GM13977 (cell line): ENCODE data around the gene CAVIN4.

Experiments
- DNase-seq: peaks from one replicate; pipeline ENCODE4 v3.0.0; 2012; ENCODE audit warnings: low spot score
- CTCF ChIP-seq: IDR thresholded peaks from 2 replicates; pipeline ENCODE4 v1.5.1; 2012; ENCODE audit warnings: mild to moderate bottlenecking, control low read depth; ENCODE audit not compliant: insufficient read depth; ENCODE audit errors: extremely low read depth, missing control alignments
- in situ Hi-C: fragments of 300-500 bp; cut with MboI; formaldehyde crosslinking; loops from one replicate; pipeline ENCODE4 v1.12.0; 2022; ENCODE audit warnings: low sequenced_read_pairs, low pct_unique_long_range_greater_than_20kb, mixed read lengths, inconsistent platforms; ENCODE audit not compliant: unreplicated experiment

CAVIN4 gene

GRCh38 chr9:100586093-100586492, 8.2 kb downstream of the CAVIN4 start:
- TF ChIP-seq CTCF: no peak
- in situ Hi-C loops: loop anchor here (25.0 kb wide), 2 partner anchors 249 to 1424 kb away; no protein-coding TSS in a partner anchor
- DNase-seq: no peak

GRCh38 chr9:100587375-100587774, 9.5 kb downstream of the CAVIN4 start:
- in situ Hi-C loops: loop anchor here (25.0 kb wide), 2 partner anchors 250 to 1425 kb away; no protein-coding TSS in a partner anchor
- DNase-seq: no peak
- TF ChIP-seq CTCF: no peak

GRCh38 chr9:100589582-100589981, 11.7 kb downstream of the CAVIN4 start:
- DNase-seq: no peak
- in situ Hi-C loops: loop anchor here (25.0 kb wide), 2 partner anchors 252 to 1427 kb away; no protein-coding TSS in a partner anchor
- no peak for TF ChIP-seq CTCF

- DNase-seq: no peak
- in situ Hi-C loops: loop anchor here (25.0 kb wide), 2 partner anchors 253 to 1428 kb away; no protein-coding TSS in a partner anchor
- TF ChIP-seq CTCF: no peak
Observed at GRCh38 chr9:100590481-100590880, 12.6 kb downstream of the CAVIN4 start.

- no peak for DNase-seq
- in situ Hi-C loops: loop anchor here (25.0 kb wide), 2 partner anchors 254 to 1429 kb away; no protein-coding TSS in a partner anchor
Observed at GRCh38 chr9:100591139-100591538, 13.3 kb downstream of the CAVIN4 start.

DNA sequence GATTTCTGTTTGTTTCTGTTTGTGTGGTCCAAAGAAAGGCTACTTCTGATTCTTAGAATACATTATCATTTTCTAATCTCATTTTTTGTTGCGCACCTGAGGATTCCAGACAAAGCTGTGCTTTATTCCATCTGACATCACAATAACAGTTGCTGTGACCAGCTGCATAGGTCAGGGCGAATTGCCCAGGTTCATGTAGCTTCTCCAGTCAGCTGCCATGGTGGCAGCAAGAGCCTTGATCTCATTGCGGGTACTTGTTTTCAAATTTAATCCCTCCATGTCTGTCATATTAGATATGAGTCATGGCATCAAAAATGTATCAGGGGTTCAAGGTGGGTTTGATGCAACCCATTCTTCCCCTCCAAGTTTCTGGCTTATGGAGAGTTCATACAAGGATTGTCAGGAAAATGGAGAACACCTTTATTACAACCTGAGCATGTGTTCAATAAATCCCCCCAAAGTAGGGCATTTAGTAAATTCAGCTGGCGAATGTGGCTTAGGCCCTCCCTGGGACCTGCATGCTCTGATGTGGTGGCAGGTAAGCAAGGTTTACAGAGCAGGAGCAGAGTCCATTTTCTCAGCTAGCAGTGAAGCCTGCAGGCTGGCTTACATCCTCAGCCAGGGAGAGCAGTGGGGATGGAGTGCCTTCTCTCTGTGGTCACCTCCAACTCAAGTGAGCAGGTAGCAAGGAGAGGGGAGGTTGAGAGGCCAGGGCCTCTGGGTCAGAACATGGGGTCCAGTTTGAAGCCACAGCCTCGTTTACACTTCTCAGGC, 13.9 kb downstream of the CAVIN4 start:
- in situ Hi-C loops: loop anchor here (25.0 kb wide), 2 partner anchors 255 to 1430 kb away; no protein-coding TSS in a partner anchor
- no peak for TF ChIP-seq CTCF
- no peak for DNase-seq

More at GRCh38 chr9:100591139-100591538, 13.3 kb downstream of the CAVIN4 start:
- no peak for TF ChIP-seq CTCF
